Endothelial cell of umbilical vein (primary cell): ENCODE data around the gene GPHB5. TPM values are rescaled to one million over a fixed set of nuclear protein-coding genes. Genes with fewer than 3 reads are reported as not detected.

Experiments
- BruUV-seq: library from RNA; stranded (reverse); fragments of 400-500 nt; replicated peaks from 2 replicates; lab custom pipeline; 2021; lab: Mats Ljungman, UMichigan
- CTCF ChIA-PET: fragments of 300-600, 350-600 bp; sonication (Branson Sonifier 250); formaldehyde crosslinking; loops from one replicate; lab custom pipeline; 2021; ENCODE audit warnings: antibody characterized with exemption, inconsistent platforms; lab: Charles Lee
- POLR2A ChIA-PET: fragments of 300-600, 350-600 bp; sonication (Branson Sonifier 250); formaldehyde crosslinking; loops from one replicate; lab custom pipeline; 2021; ENCODE audit warnings: antibody characterized with exemption, inconsistent platforms; lab: Charles Lee
- DNase-seq: peaks from one replicate; pipeline ENCODE4 v3.0.0-alpha.2; 2011; ENCODE audit warnings: low read depth, low spot score
- FAIRE-seq: peaks from 2 replicates; lab custom pipeline; 2011; peaks lifted over from hg19 to GRCh38; lab: Jason Lieb, UNC
- H2AFZ ChIP-seq: 2 replicates; pipeline ENCODE4 v1.6.0; 2012; ENCODE audit warnings: low read depth, low read length, control low read depth, inconsistent platforms
- H3K27ac ChIP-seq: 2 replicates; pipeline ENCODE4 v1.5.1; 2011; ENCODE audit warnings: low read depth, mild to moderate bottlenecking, control low read depth, low read length, moderate library complexity; ENCODE audit not compliant: insufficient read depth
- H3K27me3 ChIP-seq, 2 experiments: 2 replicates each; pipeline versions ENCODE4 v1.6.0 to v1.6.1; 2011; ENCODE audit warnings: low read length in 2 of 2, mixed read lengths in 1 of 2; ENCODE audit not compliant: control insufficient read depth in 2 of 2, insufficient read depth in 2 of 2
- H3K36me3 ChIP-seq, 2 experiments: 2 replicates in 1 of 2; 3 replicates in 1 of 2; pipeline ENCODE4 v1.5.1; 2011; ENCODE audit warnings: low read length in 2 of 2, mild to moderate bottlenecking in 1 of 2, moderate library complexity in 1 of 2; ENCODE audit not compliant: control insufficient read depth in 2 of 2, insufficient read depth in 2 of 2; ENCODE audit errors: extremely low read depth in 1 of 2
- H3K4me1 ChIP-seq: 3 replicates; pipeline ENCODE4 v1.5.1; 2011; ENCODE audit warnings: mild to moderate bottlenecking, low read length; ENCODE audit not compliant: control insufficient read depth, insufficient read depth; ENCODE audit errors: extremely low read depth
- H3K4me2 ChIP-seq: 2 replicates; pipeline ENCODE4 v1.6.1; 2011; ENCODE audit warnings: low read length, control low read depth, mixed read lengths; ENCODE audit not compliant: insufficient read depth
- H3K4me3 ChIP-seq, 3 experiments: fragments of 200-600 bp in 1 of 3; sonication (generic), shearing (Covaris generic) in 1 of 3; replicated peaks in 1 of 3; 2 replicates each; pipeline ENCODE4 v1.5.1; 2011 to 2016; ENCODE audit warnings: control low read depth in 3 of 3, low read length in 3 of 3, mild to moderate bottlenecking in 2 of 3, inconsistent platforms in 1 of 3, low read depth in 1 of 3, moderate library complexity in 1 of 3; ENCODE audit not compliant: insufficient read depth in 1 of 3
- H3K79me2 ChIP-seq: 2 replicates; pipeline ENCODE4 v1.6.0; 2012; ENCODE audit warnings: low read length, inconsistent platforms; ENCODE audit not compliant: control insufficient read depth, insufficient read depth
- H3K9ac ChIP-seq: replicated peaks from 2 replicates; pipeline ENCODE3; 2011; ENCODE audit warnings: low read length, control low read depth; ENCODE audit not compliant: insufficient read depth; ENCODE audit errors: extremely low read depth
- H3K9me1 ChIP-seq: replicated peaks from 3 replicates; pipeline ENCODE4 v1.6.0; 2011; ENCODE audit warnings: mild to moderate bottlenecking, low read length; ENCODE audit not compliant: control insufficient read depth, insufficient read depth; ENCODE audit errors: extremely low read depth
- H3K9me3 ChIP-seq: replicated peaks from 2 replicates; pipeline ENCODE4 v1.5.1; 2012; ENCODE audit warnings: low read length, inconsistent platforms; ENCODE audit not compliant: control insufficient read depth, insufficient read depth
- H4K20me1 ChIP-seq: replicated peaks from 2 replicates; pipeline ENCODE3; 2011; ENCODE audit warnings: mild to moderate bottlenecking, low read length; ENCODE audit not compliant: control insufficient read depth, insufficient read depth; ENCODE audit errors: extremely low read depth
- CTCF ChIP-seq, 2 donors: IDR thresholded peaks; 1 replicate in 1 of 2; 2 replicates in 1 of 2; pipeline ENCODE4 v1.5.1; 2011; ENCODE audit warnings: low read length in 2 of 2, mild to moderate bottlenecking in 2 of 2, moderate library complexity in 2 of 2, control low read depth in 1 of 2, inconsistent platforms in 1 of 2, low read depth in 1 of 2; ENCODE audit not compliant: insufficient read depth in 1 of 2; ENCODE audit errors: extremely low read depth in 1 of 2
- EZH2 ChIP-seq: IDR thresholded peaks from 2 replicates; pipeline ENCODE4 v1.6.1; 2012; ENCODE audit warnings: borderline replicate concordance, low read depth, mild to moderate bottlenecking, moderate library complexity, low read length, inconsistent platforms; ENCODE audit not compliant: severe bottlenecking
- FOS ChIP-seq: IDR thresholded peaks from 2 replicates; pipeline ENCODE4 v1.6.1; 2011; ENCODE audit warnings: mild to moderate bottlenecking, low read length, moderate library complexity, borderline replicate concordance; ENCODE audit not compliant: insufficient read depth
- GATA2 ChIP-seq: IDR thresholded peaks from 2 replicates; pipeline ENCODE4 v1.7.0; 2011; ENCODE audit warnings: low read depth, mild to moderate bottlenecking, moderate library complexity, mixed read lengths, low read length; ENCODE audit not compliant: insufficient read length, insufficient read depth
- JUN ChIP-seq: IDR thresholded peaks from 2 replicates; pipeline ENCODE4 v1.6.1; 2011; ENCODE audit warnings: borderline replicate concordance, low read depth; ENCODE audit not compliant: insufficient read length, insufficient read depth
- MAX ChIP-seq: IDR thresholded peaks from 2 replicates; pipeline ENCODE4 v1.6.1; 2011; ENCODE audit not compliant: insufficient read depth, insufficient read length
- MYC ChIP-seq: IDR thresholded peaks from one replicate; pipeline ENCODE4 v1.6.1; 2011; ENCODE audit warnings: mild to moderate bottlenecking, low read depth, low read length
- POLR2A ChIP-seq: IDR thresholded peaks from 2 replicates; pipeline ENCODE4 v1.6.1; 2012; ENCODE audit warnings: low read depth, mild to moderate bottlenecking, control low read depth, low read length
- POLR2AphosphoS5 ChIP-seq: IDR thresholded peaks from 2 replicates; pipeline ENCODE4 v1.6.1; 2012; ENCODE audit warnings: low read depth, mild to moderate bottlenecking, control low read depth, low read length, moderate library complexity; ENCODE audit not compliant: insufficient read depth
- dilution Hi-C: fragments of 300-500 bp; cut with MboI; formaldehyde crosslinking; loops from one replicate; pipeline ENCODE4 v1.15.0; 2019; ENCODE audit warnings: low sequenced_read_pairs; ENCODE audit not compliant: extremely low pct_ligation_motif_present
- intact Hi-C: fragments of 100-400 bp; cut with micrococcal nuclease; formaldehyde crosslinking; loops from one replicate; pipeline ENCODE4 v1.10.0; 2022
- polyA plus RNA-seq, 4 experiments: library from polyadenylated mRNA; depleted of rRNA in 3 of 4; stranded (reverse) in 3 of 4; unstranded in 1 of 4; fragments of >200 nt; gene quantifications; 2 replicates each; pipeline versions ENCODE4 v1.2.1 to v1.2.3, GENCODE V29; 2011 to 2012; ENCODE audit warnings: missing spikeins in 1 of 4
- total RNA-seq: library from RNA; stranded (reverse); gene quantifications from 2 replicates; pipeline ENCODE4 v1.2.3, GENCODE V29; 2021

GPHB5 gene
- total and polyA plus RNA-seq, 2 donors (not counting 3 experiments of a cell fraction or from before 2014, with no cell fraction given), result not detected

GRCh38 chr14:63295231-63295685 lies 23.5 kb downstream of the GPHB5 start:
- FAIRE-seq (no peak), DNase-seq (peak; percentile 51)
- H3K79me2 ChIP-seq, result no peaks in the 10 kb centered on the region
- H3K36me3 ChIP-seq, result peaks cover 21% of the 10 kb centered on the region in 2 experiments
- dilution Hi-C loops (no loop called here), intact Hi-C loops (no loop called here)
- H3K27me3 ChIP-seq, result peaks cover 0 to 6% of the 10 kb centered on the region in 2 experiments
- no peak overlapping the region for H3K4me2 ChIP-seq
- no peaks in the 10 kb centered on the region for H3K9me3 ChIP-seq
- H3K9ac ChIP-seq, result no peak overlapping the region
- ChIA-PET CTCF (no interaction called here), POLR2A (no interaction called here)
- H2AFZ ChIP-seq, result no peak overlapping the region
- no peak overlapping the region for H3K27ac ChIP-seq
- no peaks in the 10 kb centered on the region for H3K4me1 ChIP-seq
- no peaks in the 10 kb centered on the region for H4K20me1 ChIP-seq
- BruUV-seq, result no TSS peak
- H3K9me1 ChIP-seq, result no peaks in the 10 kb centered on the region
- H3K4me3 ChIP-seq, result no peak overlapping the region
- no peak for TF ChIP-seq POLR2AphosphoS5
- TF ChIP-seq JUN, result no peak
- no peak for TF ChIP-seq MAX
- no peak for TF ChIP-seq FOS
- TF ChIP-seq MYC, result no peak
- TF ChIP-seq GATA2, result no peak
- TF ChIP-seq POLR2A, result no peak
- no peak for TF ChIP-seq CTCF (IDR thresholded peaks at IDR 0.05; ENCODE audit: extremely low read depth in 1 of 2, insufficient read depth in 1 of 2, low read depth in 1 of 2, low read length in 2 of 2)
- TF ChIP-seq EZH2, result no peak
